GM18873 (cell line): Measurements from ENCODE around the gene IKZF3.

ENCODE experiments used
- ATAC-seq: cut with Tn5 transposase; IDR thresholded peaks from one replicate; pipeline ENCODE4 v1.9.1; 2021; ENCODE audit warnings: mild to moderate bottlenecking, moderate library complexity, moderate number of reproducible peaks; ENCODE audit not compliant: unreplicated experiment, low FRiP score

Gene IKZF3

GRCh38 chr17:39744075-39744835 lies 119.9 kb downstream of the IKZF3 start:
- no peak for ATAC-seq

GRCh38 chr17:39742856-39743436 lies 121.2 kb downstream of the IKZF3 start:
- ATAC-seq = no peak

- no peak for ATAC-seq
Measured at GRCh38 chr17:39742126-39742855, 121.8 kb downstream of the IKZF3 start.

DNA sequence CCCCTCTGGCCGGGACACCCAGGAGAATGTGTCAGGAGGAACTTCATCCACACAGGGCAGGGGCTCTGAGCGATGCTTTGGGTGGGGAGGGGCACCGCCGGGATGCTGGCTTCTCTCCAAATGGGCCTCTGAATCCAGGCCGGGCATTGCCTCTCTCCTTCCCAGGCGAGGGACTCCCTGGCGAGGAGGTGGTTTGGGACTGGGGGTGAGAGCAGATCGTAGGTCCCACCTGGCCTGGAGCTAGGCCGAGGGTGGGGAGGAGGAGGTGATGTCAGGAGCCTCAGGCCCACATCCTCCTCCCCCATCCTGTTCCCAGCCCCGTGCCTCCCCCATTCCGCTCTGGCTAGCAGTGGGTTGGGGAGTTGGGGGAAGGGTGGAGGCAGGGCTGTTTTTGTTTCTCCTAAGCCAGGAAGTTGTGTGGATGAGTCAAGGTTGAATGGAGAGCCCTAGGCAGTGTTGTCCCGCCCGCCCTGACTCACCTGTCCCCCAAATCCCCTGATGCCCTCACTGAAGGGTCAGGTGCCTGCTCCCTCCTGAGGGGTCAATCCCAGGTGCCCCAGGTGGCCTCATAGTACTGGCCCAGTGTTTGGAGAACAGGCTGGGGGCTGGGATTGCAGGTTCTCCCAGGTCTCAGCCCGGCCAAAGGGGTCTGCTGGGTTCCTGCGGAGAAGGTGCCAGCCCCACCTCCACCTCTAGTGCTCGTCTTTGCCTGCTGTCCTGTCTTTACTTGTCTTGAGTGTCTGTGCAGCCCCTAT lies 123.6 kb downstream of the IKZF3 start:
- ATAC-seq = no peak

- no peak for ATAC-seq
Measured at GRCh38 chr17:39739885-39740356, 124.2 kb downstream of the IKZF3 start.

DNA sequence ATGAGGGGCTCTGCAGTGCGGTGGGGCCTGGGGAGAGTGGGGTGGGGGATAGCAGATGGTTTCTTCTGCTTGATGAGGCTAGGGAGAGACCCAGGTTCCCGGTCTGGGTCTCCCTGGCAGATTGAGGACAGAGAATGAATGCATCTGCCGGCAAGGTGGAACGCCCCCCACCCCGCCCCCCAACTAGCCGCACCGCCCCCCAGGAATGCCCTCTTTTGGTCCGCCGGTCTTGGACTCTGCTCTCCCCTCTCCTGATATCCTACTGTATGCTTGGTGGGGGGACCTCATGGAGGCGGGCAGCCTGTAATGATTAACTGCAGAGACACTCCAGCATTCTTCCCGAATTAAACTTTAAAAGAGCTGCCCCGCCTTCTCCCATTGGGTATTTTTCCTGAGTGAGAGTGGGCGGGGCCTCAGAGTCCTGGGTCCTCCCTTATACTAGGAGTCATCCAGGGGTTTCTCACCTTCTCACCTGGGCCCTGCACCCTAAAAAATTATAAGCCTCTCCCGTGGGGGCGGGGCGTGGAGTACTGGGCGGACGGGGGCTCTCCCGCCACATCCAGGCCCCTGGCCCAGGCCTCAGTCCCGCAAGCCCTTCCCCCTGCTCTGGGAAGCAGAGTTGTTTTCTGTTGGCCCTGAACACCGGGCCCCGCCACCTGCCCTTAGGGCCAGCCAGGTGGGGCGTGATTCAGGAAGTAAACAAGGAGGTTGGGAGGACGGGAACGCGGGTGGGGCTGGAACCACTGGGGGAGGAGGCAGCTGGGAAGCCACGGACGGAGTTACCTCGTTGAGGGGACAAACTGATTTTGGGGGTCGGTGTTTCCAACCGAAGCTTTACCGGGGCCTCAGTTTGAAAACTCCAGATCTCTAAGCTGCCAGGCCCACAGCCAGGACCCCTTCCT lies 124.9 kb downstream of the IKZF3 start:
- ATAC-seq = no peak

GRCh38 chr17:39738568-39738901 lies 125.6 kb downstream of the IKZF3 start:
- no peak for ATAC-seq

DNA sequence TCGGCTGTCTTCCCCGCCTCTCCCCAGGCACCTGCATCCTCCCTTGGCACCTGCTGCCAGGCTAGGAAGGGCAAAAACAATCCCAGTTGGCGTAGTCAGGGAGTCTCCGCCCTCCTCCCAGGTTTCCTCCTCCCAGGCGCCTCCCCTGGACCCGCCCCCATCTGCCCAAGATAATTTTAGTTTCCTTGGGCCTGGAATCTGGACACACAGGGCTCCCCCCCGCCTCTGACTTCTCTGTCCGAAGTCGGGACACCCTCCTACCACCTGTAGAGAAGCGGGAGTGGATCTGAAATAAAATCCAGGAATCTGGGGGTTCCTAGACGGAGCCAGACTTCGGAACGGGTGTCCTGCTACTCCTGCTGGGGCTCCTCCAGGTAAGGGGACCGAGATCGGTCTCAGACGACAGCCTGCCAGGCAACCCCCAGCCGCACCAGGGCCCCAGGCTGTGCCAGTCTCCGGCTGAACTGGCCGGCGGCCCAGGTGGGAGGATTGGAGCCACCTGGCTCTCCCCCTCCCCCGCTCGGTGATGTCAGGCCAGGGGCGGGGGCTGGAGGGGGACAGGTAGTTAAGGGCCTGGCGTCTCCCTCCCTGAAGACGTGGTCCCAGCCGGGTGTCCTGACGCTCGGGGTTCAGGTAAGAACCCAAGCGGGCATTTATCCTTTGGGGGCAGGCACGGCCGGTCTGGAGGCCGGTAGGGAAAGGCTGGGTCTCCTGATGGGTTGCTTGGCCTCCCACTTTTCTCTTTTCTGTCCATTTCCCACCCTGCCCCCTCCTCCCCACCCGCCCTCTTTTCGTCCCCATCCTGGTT lies 126.1 kb downstream of the IKZF3 start, which contains the start of gene GRB7:
Gene GRB7, plus strand, starts transcription at position 179 of the 808 bp plus-strand sequence. CDS start 4,364 bp downstream, outside the sequence.
- no peak for ATAC-seq

GRCh38 chr17:39737206-39737759 lies 126.8 kb downstream of the IKZF3 start:
- ATAC-seq = no peak

- ATAC-seq = no peak
Measured at GRCh38 chr17:39736319-39737165, 127.6 kb downstream of the IKZF3 start.

DNA sequence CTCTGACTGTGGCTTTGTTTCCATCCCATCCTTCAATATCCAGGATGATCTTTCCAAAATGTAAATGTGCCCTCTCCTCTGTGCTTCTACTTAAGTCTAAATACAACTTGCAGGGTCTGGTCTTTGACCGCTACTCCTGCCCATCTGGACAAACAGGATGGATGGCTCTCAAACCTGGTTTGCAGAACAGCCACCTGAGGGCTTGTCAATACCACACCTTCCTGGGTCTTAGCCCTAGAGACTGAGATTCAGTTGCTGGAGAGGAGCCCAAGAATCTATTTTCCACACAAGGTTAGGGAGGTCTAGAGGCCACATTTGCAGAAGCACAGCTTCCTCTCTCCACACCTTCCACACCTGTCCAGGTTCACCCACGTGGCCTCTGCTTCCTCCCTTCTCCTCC lies 128.2 kb downstream of the IKZF3 start:
- ATAC-seq = no peak

GRCh38 chr17:39732586-39732985 lies 131.5 kb downstream of the IKZF3 start:
- no peak for ATAC-seq

DNA sequence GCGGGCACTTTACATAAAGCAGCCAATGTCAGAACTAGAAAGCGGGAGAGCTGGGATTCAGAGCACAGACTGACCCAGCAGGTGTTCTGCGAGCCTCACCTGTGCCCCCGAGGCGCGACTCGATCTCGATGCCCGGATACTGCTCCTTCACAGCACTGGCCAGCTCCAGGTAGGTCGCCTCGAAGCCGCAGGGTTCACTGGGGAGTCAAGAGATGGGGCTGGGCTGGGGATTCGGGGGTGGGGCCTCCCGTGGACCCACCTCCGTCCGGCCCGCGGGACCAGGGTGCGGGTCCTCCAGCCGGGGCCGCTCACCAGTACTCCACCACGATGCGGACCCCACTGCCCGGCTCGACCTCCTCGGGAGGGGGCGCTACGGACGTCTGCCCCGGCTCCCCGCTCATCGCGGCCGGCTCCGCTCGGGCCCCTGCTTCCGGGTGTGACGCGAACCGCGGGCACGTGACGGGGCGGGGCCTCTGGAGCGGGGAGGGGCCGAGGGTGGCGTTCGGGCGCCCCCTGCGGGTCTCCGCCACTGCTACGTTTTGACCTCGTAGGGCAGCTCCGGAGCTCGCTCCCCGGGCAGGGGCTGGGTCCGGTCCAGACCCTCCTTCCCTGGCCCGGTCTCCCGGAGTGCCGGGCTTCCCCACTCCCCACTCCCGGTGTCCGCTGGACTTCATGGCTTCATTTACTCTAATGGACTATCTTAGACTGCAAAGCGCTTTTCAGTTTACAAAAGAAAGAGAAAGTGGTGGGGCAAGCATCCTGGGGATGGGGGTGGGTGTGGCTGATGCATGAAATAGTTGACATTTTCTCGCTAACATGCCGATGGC lies 133.8 kb downstream of the IKZF3 start, which contains the start of gene MIEN1:
Gene MIEN1, minus strand, starts transcription at position 438 of the 827 bp plus-strand sequence. Its CDS starts 37 bp downstream, at position 401.
- peak; percentile 56 for ATAC-seq

- ATAC-seq = no peak
Measured at GRCh38 chr17:39729280-39729851, 134.7 kb downstream of the IKZF3 start.

DNA sequence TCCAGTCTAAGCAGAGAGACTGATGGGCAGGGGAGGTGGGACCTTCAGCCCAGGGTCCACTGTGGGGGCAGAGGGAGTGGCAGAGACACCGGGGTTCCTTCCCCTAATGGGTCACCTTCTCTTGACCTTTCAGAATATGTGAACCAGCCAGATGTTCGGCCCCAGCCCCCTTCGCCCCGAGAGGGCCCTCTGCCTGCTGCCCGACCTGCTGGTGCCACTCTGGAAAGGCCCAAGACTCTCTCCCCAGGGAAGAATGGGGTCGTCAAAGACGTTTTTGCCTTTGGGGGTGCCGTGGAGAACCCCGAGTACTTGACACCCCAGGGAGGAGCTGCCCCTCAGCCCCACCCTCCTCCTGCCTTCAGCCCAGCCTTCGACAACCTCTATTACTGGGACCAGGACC lies 136.6 kb downstream of the IKZF3 start:
- no peak for ATAC-seq

DNA sequence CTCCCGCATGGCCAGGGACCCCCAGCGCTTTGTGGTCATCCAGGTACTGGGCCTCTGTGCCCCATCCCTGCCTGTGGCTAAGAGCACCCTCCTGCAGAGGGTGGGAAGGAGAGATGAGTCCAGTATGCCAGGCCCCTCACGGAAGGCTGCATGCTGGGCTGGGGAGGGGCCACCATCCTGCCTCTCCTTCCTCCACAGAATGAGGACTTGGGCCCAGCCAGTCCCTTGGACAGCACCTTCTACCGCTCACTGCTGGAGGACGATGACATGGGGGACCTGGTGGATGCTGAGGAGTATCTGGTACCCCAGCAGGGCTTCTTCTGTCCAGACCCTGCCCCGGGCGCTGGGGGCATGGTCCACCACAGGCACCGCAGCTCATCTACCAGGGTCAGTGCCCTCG lies 137.5 kb downstream of the IKZF3 start:
- ATAC-seq = no peak
